ENCODE measurements around the gene DEK.
"Not testable (repeated sequence)": the region's sequence is repeated elsewhere in the genome, so short reads cannot be mapped to it uniquely, and the experiment has no call there.

The DEK gene

GRCh38 chr6:18241208-18242038, 22.9 kb downstream of the DEK start:
- DNase-seq (ENCODE audit: low read depth), result no peak
- no peak overlapping the region for H3K4me3 ChIP-seq (ENCODE audit: low read depth, low read length)
- no peak for TF ChIP-seq MAX (IDR thresholded peaks at IDR 0.05; ENCODE audit: low read depth, low read length)
- TF ChIP-seq MYC (IDR thresholded peaks at IDR 0.05; ENCODE audit: low read depth, low read length), result no peak
- TF ChIP-seq POLR2A (IDR thresholded peaks at IDR 0.05; ENCODE audit: extremely low read depth, insufficient read length), result no peak
- no peak for TF ChIP-seq CTCF (IDR thresholded peaks at IDR 0.05; ENCODE audit: low read depth, low read length)

- TF ChIP-seq MYC (IDR thresholded peaks at IDR 0.05; ENCODE audit: low read depth, low read length), result no peak
- no peak for TF ChIP-seq MAX (IDR thresholded peaks at IDR 0.05; ENCODE audit: low read depth, low read length)
- TF ChIP-seq CTCF (IDR thresholded peaks at IDR 0.05; ENCODE audit: low read depth, low read length), result no peak
- no peak for TF ChIP-seq POLR2A (IDR thresholded peaks at IDR 0.05; ENCODE audit: extremely low read depth, insufficient read length)
- no peak for DNase-seq (ENCODE audit: low read depth)
- no peak overlapping the region for H3K4me3 ChIP-seq (ENCODE audit: low read depth, low read length)
These were observed 24.1 kb downstream of the DEK start for GRCh38 chr6:18240230-18240629.

- TF ChIP-seq MAX (IDR thresholded peaks at IDR 0.05; ENCODE audit: low read depth, low read length) (no peak), MYC (IDR thresholded peaks at IDR 0.05; ENCODE audit: low read depth, low read length) (no peak), CTCF (IDR thresholded peaks at IDR 0.05; ENCODE audit: low read depth, low read length) (no peak), POLR2A (IDR thresholded peaks at IDR 0.05; ENCODE audit: extremely low read depth, insufficient read length) (no peak)
- H3K4me3 ChIP-seq (ENCODE audit: low read depth, low read length), result no peak overlapping the region
- DNase-seq (ENCODE audit: low read depth), result no peak
These were observed 27.2 kb downstream of the DEK start for GRCh38 chr6:18237167-18237566.

GRCh38 chr6:18235524-18235923, 28.8 kb downstream of the DEK start:
- no peak overlapping the region for H3K4me3 ChIP-seq (ENCODE audit: low read depth, low read length)
- TF ChIP-seq CTCF (IDR thresholded peaks at IDR 0.05; ENCODE audit: low read depth, low read length) (no peak), MAX (IDR thresholded peaks at IDR 0.05; ENCODE audit: low read depth, low read length) (no peak), MYC (IDR thresholded peaks at IDR 0.05; ENCODE audit: low read depth, low read length) (no peak), POLR2A (IDR thresholded peaks at IDR 0.05; ENCODE audit: extremely low read depth, insufficient read length) (no peak)
- DNase-seq (ENCODE audit: low read depth), result no peak

GRCh38 chr6:18234564-18234963, 29.8 kb downstream of the DEK start:
- H3K4me3 ChIP-seq (ENCODE audit: low read depth, low read length), result no peak overlapping the region
- TF ChIP-seq CTCF (IDR thresholded peaks at IDR 0.05; ENCODE audit: low read depth, low read length), result no peak
- no peak for TF ChIP-seq MAX (IDR thresholded peaks at IDR 0.05; ENCODE audit: low read depth, low read length)
- no peak for TF ChIP-seq POLR2A (IDR thresholded peaks at IDR 0.05; ENCODE audit: extremely low read depth, insufficient read length)
- DNase-seq (ENCODE audit: low read depth), result no peak

- not testable (repeated sequence) for H3K4me3 ChIP-seq (ENCODE audit: low read depth, low read length); DNase-seq (ENCODE audit: low read depth)
These were observed 30.6 kb downstream of the DEK start for GRCh38 chr6:18233770-18234169.

- H3K4me3 ChIP-seq (ENCODE audit: low read depth, low read length); DNase-seq (ENCODE audit: low read depth): not testable (repeated sequence)
These were observed 32.5 kb downstream of the DEK start for GRCh38 chr6:18231856-18232255.

GRCh38 chr6:18228590-18228989, 35.7 kb downstream of the DEK start:
- not testable (repeated sequence) for H3K4me3 ChIP-seq (ENCODE audit: low read depth, low read length); DNase-seq (ENCODE audit: low read depth)

GRCh38 chr6:18227166-18227565, 37.2 kb downstream of the DEK start:
- not testable (repeated sequence) for H3K4me3 ChIP-seq (ENCODE audit: low read depth, low read length); DNase-seq (ENCODE audit: low read depth)
